Mesothelial cell of epicardium (in vitro differentiated cells): Measurements from ENCODE around the gene CNP. TPM values are rescaled to one million over a fixed set of nuclear protein-coding genes. Genes with fewer than 3 reads are reported as not detected.

Experiments
- DNase-seq, 2 experiments: peaks; one replicate each; pipeline ENCODE4 v3.0.0; 2021; ENCODE audit warnings: low spot score in 2 of 2; ENCODE audit not compliant: unreplicated experiment in 2 of 2
- H3K27ac Mint-ChIP-seq: 2 replicates; pipeline ENCODE4 v1.8.0; 2021; ENCODE audit warnings: mixed read lengths
- H3K27me3 Mint-ChIP-seq: 2 replicates; pipeline ENCODE4 v1.8.0; 2021; ENCODE audit warnings: low read depth, mixed read lengths
- H3K36me3 Mint-ChIP-seq: 2 replicates; pipeline ENCODE4 v1.8.0; 2021; ENCODE audit warnings: mixed read lengths
- H3K4me1 Mint-ChIP-seq: 2 replicates; pipeline ENCODE4 v1.8.0; 2021; ENCODE audit warnings: mixed read lengths
- H3K4me3 Mint-ChIP-seq: 2 replicates; pipeline ENCODE4 v1.8.0; 2021; ENCODE audit warnings: mild to moderate bottlenecking, moderate library complexity, mixed read lengths
- H3K9me3 Mint-ChIP-seq: 2 replicates; pipeline ENCODE4 v1.8.0; 2021; ENCODE audit warnings: mixed read lengths
- CTCF ChIP-seq: fragments of 200-600 bp; sonication (generic); IDR thresholded peaks from one replicate; pipeline ENCODE4 v1.5.0; 2021; ENCODE audit warnings: antibody characterized with exemption; ENCODE audit not compliant: unreplicated experiment
- total RNA-seq: library from RNA; stranded (reverse); gene quantifications from 3 replicates; pipeline ENCODE4 v1.2.1, GENCODE V29; 2021

Gene CNP
- total RNA-seq, 1 donor from 2014 or later: 67.6 TPM

- H3K27me3 Mint-ChIP-seq: no peaks in the 10 kb centered on the region
- no peak overlapping the region for H3K4me3 Mint-ChIP-seq
- H3K9me3 Mint-ChIP-seq: no peaks in the 10 kb centered on the region
- H3K27ac Mint-ChIP-seq: no peak overlapping the region
- no peak for DNase-seq
- no peak for TF ChIP-seq CTCF
- no peaks in the 10 kb centered on the region for H3K4me1 Mint-ChIP-seq
- no peaks in the 10 kb centered on the region for H3K36me3 Mint-ChIP-seq
Observed at GRCh38 chr17:41941168-41941567, 25.4 kb upstream of the CNP start.

GRCh38 chr17:41942626-41943373 is 23.8 kb upstream of the CNP start:
- Mint-ChIP-seq H3K27ac (no peak overlapping the region), H3K9me3 (no peaks in the 10 kb centered on the region), H3K4me3 (no peak overlapping the region), H3K4me1 (no peaks in the 10 kb centered on the region), H3K27me3 (no peaks in the 10 kb centered on the region), H3K36me3 (no peaks in the 10 kb centered on the region)
- no peak for DNase-seq
- no peak for TF ChIP-seq CTCF

- Mint-ChIP-seq H3K9me3 (no peaks in the 10 kb centered on the region), H3K27ac (no peak overlapping the region), H3K36me3 (no peaks in the 10 kb centered on the region), H3K27me3 (no peaks in the 10 kb centered on the region), H3K4me1 (no peaks in the 10 kb centered on the region), H3K4me3 (no peak overlapping the region)
- DNase-seq: no peak
- TF ChIP-seq CTCF: no peak
Observed at GRCh38 chr17:41943492-41943891, 23.1 kb upstream of the CNP start.

- H3K4me3 Mint-ChIP-seq: no peak overlapping the region
- no peaks in the 10 kb centered on the region for H3K4me1 Mint-ChIP-seq
- H3K27ac Mint-ChIP-seq: no peak overlapping the region
- H3K27me3 Mint-ChIP-seq: no peaks in the 10 kb centered on the region
- no peak for DNase-seq
- H3K36me3 Mint-ChIP-seq: no peaks in the 10 kb centered on the region
- no peaks in the 10 kb centered on the region for H3K9me3 Mint-ChIP-seq
- no peak for TF ChIP-seq CTCF
Observed at GRCh38 chr17:41944943-41945342, 21.7 kb upstream of the CNP start.

GRCh38 chr17:41948762-41949460 is 17.7 kb upstream of the CNP start:
- TF ChIP-seq CTCF: no peak
- DNase-seq: no peak
- H3K4me3 Mint-ChIP-seq: no peak overlapping the region
- no peaks in the 10 kb centered on the region for H3K27me3 Mint-ChIP-seq
- H3K36me3 Mint-ChIP-seq: no peaks in the 10 kb centered on the region
- H3K4me1 Mint-ChIP-seq: no peaks in the 10 kb centered on the region
- H3K27ac Mint-ChIP-seq: no peak overlapping the region
- no peaks in the 10 kb centered on the region for H3K9me3 Mint-ChIP-seq
